Urinary bladder (tissue), 4 donors: ENCODE results near the gene CTNNBL1. TPM values are rescaled to one million over a fixed set of nuclear protein-coding genes. Genes with fewer than 3 reads are reported as not detected.

Experiments used
- DNase-seq: peaks from one replicate; pipeline ENCODE4 v3.0.0-alpha.2; 2015; ENCODE audit errors: extremely low spot score
- H3K27ac ChIP-seq: one replicate; pipeline ENCODE4 v1.5.1; 2013; ENCODE audit warnings: low read depth, mild to moderate bottlenecking, moderate library complexity
- H3K36me3 ChIP-seq: one replicate; pipeline ENCODE4 v1.6.1; 2013; ENCODE audit warnings: mild to moderate bottlenecking, moderate library complexity; ENCODE audit not compliant: insufficient read depth
- H3K4me1 ChIP-seq: one replicate; pipeline ENCODE4 v1.6.1; 2013; ENCODE audit warnings: mild to moderate bottlenecking, moderate library complexity; ENCODE audit not compliant: insufficient read depth
- H3K4me3 ChIP-seq: one replicate; pipeline ENCODE4 v1.5.1; 2013; ENCODE audit warnings: low read depth, low read length
- WGBS: extraction: QIAGEN DNeasy Blood & Tissue Kit; methylation state at CpG from one replicate; pipeline ENCODE4 v1.1.7; 2013; 5-methylcytosine and 5-hydroxymethylcytosine counted together
- polyA plus RNA-seq: library from polyadenylated mRNA; stranded (reverse); fragments of 200-250 nt; gene quantifications from one replicate; pipeline ENCODE4 v1.2.3, GENCODE V29; 2013
- total RNA-seq: library from RNA; depleted of rRNA; stranded (reverse); fragments of >200 nt; gene quantifications from one replicate; pipeline ENCODE4 v1.2.3, GENCODE V29; 2014
- donor health status: healthy with polysubstance abuse.
- donor health status: healthy.

Gene CTNNBL1
- total and polyA plus RNA-seq, 2 donors, result 22.2 to 39.3 TPM

DNA sequence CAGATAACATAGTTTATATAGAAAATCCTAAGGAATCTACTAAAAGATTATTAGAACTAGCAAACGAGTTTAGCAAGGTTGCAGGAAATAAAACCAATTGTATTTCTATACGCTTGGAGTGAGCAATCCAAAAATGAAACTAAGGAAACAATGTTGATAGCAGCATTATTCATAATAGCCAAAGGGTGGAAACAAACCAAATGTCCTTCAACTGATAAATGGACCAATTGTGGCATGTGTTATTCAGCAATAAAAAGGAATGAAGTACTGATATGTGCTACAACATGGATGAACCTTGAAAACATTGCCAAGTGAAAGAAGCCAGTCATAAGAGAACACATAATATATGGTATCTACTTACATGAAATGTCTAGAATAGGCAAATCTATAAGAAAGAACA is 108.1 kb downstream of the CTNNBL1 start:
- no peak for DNase-seq
- Histone ChIP-seq H3K4me3 (no peak overlapping the region), H3K36me3 (no peaks in the 10 kb centered on the region), H3K4me1 (no peaks in the 10 kb centered on the region), H3K27ac (no peak overlapping the region)
- WGBS, result 45% methylated on average over 2 of the region's 2 CpGs

DNA sequence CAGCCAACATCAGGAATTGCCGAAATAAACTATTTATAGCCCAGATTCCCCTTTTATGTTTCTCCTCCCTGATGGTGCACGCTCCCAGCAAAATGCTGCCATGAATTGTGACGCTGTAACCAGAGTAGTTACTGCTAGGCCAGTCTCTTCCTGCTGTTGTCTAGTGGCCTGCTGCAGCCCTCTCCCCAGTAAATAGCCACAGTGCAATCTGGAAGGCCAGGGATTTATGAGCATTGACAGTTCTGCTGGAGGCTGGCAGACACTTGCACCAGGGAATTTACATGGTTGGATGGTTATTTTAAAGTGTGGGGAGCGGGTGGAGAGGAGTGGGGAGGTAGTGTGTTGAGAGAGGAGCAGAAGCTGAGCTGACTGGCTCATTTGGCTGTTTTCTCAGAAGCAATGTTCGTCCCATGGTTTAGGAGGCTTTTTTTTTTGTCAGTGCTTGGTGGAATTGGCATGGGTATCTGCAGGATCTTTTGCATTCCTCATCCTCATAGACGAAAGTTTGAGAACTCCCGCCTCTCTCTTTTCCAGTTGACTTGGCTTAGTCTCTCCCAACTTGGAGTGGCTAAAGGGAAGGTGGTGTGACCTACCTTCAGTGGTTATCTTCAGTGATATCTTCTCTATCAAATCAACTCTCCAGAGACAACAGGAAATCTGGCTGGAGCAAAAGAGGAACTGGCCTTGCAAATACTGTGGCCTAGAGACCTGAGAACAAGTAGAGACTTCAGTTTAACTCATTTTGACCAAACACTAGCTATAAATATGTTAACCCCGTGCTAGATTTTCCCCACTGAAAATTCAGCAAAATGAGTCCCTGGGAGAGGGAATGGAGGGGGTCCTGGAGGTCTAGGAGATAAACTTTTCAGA is 109.8 kb downstream of the CTNNBL1 start:
- no peaks in the 10 kb centered on the region for H3K36me3 ChIP-seq
- 69% methylated on average over 8 of the region's 8 CpGs for WGBS
- H3K27ac ChIP-seq, result no peak overlapping the region
- no peak for DNase-seq
- H3K4me3 ChIP-seq, result no peak overlapping the region
- no peaks in the 10 kb centered on the region for H3K4me1 ChIP-seq

DNA sequence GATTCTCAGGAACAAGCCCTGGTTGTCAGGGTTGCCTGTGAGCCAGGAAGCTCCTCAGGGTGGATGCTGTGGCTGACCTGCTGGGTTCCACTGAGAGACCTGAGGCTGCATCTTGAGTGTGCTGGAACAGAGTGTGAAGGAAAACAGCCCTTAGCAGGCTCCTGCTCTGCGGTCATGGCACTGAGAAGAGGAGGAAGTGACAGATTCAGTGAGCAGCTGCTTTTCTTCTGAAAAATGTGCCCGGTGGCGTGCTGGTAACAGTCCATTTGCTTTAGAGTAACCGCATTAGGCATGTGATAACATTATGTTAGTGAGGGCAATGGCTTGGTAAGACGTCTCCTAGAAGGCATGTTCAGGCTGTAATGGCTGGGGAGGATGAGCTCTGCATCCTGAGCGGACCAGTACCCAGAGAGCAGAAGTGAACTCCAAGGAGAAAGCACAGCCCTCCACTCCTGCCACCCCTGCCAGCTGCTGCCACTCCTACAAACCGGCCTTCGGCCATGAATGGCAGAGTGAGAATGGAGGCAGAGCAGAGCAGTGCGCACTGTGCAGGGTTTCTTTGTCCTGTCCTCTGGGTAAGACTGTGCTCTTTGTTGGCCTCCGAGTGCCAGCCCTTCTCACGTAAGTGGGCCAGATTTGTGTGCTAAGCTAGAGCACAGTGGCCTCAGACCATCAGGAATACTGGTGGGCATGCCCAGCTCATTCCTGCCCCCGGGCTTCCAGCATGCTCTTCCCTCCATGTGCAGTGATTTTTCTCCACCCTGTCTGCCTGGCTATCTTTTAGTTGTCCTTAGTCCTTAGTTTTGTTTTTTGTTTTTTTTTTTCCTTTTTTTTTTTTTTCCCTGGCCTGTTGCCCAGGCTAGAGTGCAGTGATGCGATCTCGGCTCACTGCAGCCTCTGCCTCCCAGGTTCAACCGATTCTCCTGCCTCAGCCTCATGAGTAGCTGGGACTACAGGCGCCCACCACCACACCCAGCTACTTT is 111.0 kb downstream of the CTNNBL1 start:
- H3K36me3 ChIP-seq, result no peaks in the 10 kb centered on the region

DNA sequence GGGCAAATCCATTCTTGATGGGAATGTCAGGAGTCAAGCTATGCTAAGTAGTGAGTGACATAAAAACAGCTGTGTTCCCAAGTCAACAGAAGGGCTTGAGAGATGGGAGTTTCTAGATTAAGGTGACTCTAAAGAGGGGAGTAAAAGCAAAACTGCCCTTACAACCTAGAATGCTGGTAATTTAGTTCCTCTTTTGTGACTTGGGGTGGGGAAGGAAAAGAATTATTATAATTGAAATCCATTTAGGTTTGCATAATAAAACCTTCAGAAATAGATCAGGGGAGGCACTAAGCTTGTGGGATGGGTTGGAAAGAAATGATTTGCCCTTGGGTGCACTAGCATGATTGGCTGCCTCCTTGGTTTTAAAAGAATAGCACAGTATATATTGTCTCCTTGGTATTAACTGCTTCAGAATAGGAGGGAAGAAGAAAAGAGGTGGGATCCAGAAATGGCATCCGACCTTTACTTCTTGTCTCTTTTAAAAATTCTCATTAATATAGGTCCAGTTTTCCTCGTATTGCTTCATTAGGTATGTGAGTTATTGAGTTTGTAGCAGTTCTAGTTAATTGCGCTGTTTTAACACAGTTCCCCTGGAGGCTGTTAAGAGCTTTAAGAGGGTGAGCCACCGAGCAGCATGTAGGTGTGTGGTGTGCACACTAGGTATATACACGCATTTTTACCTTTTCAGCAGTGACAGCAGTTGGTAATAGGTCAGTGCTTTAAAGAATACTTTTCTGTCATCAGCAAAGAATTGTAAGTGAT is 113.8 kb downstream of the CTNNBL1 start:
- Histone ChIP-seq H3K36me3 (no peaks in the 10 kb centered on the region), H3K27ac (no peak overlapping the region), H3K4me3 (no peak overlapping the region), H3K4me1 (no peaks in the 10 kb centered on the region)
- WGBS, result 91% methylated on average over 5 of the region's 5 CpGs
- no peak for DNase-seq

More for the DNA sequence above, 111.0 kb downstream of the CTNNBL1 start:
- DNase-seq, result no peak
- WGBS, result 78% methylated on average over 16 of the region's 16 CpGs
- H3K27ac ChIP-seq, result no peak overlapping the region
- H3K4me3 ChIP-seq, result no peak overlapping the region
- no peaks in the 10 kb centered on the region for H3K4me1 ChIP-seq

DNA sequence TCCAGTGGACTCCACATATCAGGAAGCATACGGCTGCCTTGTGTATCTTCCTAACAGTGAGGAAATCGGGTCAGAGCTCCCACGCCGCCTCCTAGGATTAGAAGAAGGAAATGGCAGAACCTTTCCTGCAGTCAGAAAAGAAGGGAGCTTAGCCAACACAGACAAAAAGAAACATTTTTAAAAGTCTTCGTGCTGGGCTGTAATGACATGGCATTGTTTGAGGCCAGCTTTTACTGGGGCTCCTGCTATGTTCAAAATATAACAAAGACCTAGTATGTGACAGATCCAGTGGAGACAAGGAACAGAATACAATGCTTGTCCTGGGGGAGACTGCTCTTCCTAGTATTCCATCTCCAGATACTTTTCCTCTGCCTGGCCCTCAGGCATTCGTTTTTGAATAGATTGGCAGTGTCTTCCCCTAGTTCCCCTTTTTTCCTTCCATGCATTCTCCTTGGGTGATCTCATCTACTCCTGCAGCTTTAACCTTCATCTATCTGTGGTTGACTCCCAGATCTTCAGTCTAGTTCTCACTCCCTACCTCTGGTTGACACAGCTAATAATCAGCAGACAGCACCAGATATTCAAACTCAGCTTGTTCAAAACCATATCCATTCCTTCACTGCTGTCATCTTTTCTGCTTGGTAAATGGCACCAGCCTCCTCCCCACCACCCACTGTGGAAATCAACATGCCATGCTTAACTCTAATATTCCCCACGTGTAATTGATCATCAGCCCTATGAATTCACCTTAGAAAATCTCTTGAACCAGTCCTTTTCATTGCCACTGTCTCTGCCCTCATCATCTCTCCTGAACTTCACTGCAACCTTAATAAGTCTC is 114.6 kb downstream of the CTNNBL1 start:
- 80% methylated on average over 7 of the region's 7 CpGs for WGBS
- DNase-seq, result no peak
- no peaks in the 10 kb centered on the region for H3K36me3 ChIP-seq

DNA sequence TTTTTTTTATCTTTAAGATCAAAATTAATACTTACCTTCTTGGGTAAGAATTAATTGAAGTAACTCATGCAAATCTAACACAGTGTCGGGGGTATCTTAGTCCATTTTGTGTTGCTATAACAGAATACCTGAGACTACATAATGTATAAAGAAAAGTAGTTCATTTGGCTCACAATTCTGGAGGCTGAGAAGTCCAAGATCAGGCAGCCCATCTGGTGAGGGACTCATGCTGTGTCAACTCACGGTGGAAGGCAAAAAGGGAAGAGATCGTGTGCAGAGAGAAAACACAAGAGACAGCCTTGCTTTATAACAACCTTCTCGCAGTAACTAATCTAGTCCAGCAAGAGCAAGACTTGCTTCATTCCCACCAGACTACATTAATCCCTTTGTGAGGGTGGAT is 116.2 kb downstream of the CTNNBL1 start:
- Histone ChIP-seq H3K27ac (no peak overlapping the region), H3K4me3 (no peak overlapping the region), H3K4me1 (no peaks in the 10 kb centered on the region), H3K36me3 (no peaks in the 10 kb centered on the region)
- no peak for DNase-seq
- WGBS, result 82% methylated on average over 4 of the region's 4 CpGs

More for the DNA sequence above, 114.6 kb downstream of the CTNNBL1 start:
- H3K27ac ChIP-seq, result no peak overlapping the region
- H3K4me3 ChIP-seq, result no peak overlapping the region
- no peaks in the 10 kb centered on the region for H3K4me1 ChIP-seq

DNA sequence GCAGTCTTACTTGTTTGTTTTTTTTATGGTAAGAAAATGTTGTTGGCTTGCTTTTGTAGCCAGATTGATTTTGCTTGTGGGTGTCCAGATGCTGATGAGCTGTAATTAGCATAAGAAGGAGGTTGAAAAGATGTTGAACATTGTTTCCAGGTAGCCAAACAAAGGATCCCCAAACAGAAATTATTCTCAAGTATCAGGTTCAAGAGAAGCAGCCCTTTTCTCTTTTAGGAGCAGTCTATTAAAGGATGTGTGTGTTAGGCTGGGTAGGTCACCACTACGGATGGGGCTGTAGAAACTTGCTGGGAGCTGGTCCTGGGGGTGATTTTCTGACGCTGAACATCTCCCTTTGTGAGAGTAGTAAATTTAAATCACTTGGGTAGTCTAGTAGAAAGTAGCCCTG is 122.2 kb downstream of the CTNNBL1 start:
- Histone ChIP-seq H3K27ac (no peak overlapping the region), H3K4me1 (no peaks in the 10 kb centered on the region), H3K36me3 (no peaks in the 10 kb centered on the region), H3K4me3 (no peak overlapping the region)
- DNase-seq, result no peak
- WGBS, result 78% methylated on average over 2 of the region's 2 CpGs

DNA sequence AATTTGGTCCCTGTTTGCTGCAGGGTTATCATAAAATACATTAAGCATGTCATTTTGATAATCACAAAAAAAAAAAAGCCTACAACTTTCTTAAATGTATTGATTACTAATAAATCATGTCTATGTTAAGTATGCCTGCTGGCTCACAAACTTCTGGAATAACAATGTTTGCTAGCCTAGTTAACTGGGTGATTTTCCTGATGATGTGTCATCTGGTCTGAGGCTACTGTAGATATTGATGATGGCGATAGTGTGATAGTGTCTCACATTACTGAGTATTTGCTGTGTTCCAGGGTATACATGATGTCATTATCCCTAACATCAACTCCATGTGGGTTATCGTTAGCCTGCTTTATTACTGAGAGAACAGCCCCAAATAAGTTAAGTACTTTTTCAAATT is 122.9 kb downstream of the CTNNBL1 start:
- 73% methylated on average over 2 of the region's 2 CpGs for WGBS

DNA sequence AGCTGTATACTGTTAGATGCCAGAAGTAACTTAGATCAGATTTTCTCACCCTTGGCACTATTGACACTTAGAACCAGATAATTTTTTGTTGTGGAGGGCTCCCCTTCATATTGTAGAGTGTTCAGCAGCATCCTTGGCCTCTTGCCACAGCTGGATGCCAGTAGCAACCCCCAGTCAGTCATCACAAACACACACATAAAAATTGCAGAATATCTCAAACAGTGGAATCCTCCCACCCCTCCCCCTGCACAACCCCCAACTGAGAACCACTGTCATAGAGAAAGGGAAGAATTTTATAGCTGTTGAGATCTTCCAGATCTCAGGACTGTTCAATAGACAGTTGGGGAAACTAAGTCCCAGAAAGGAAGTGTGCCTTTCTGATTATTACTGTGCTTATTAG is 127.9 kb downstream of the CTNNBL1 start:
- no peak for DNase-seq
- H3K36me3 ChIP-seq, result no peaks in the 10 kb centered on the region
- no peak overlapping the region for H3K27ac ChIP-seq
- no peaks in the 10 kb centered on the region for H3K4me1 ChIP-seq
- no peak overlapping the region for H3K4me3 ChIP-seq

More for the DNA sequence above, 122.9 kb downstream of the CTNNBL1 start:
- no peak for DNase-seq
- Histone ChIP-seq H3K36me3 (no peaks in the 10 kb centered on the region), H3K4me3 (no peak overlapping the region), H3K27ac (no peak overlapping the region), H3K4me1 (no peaks in the 10 kb centered on the region)

DNA sequence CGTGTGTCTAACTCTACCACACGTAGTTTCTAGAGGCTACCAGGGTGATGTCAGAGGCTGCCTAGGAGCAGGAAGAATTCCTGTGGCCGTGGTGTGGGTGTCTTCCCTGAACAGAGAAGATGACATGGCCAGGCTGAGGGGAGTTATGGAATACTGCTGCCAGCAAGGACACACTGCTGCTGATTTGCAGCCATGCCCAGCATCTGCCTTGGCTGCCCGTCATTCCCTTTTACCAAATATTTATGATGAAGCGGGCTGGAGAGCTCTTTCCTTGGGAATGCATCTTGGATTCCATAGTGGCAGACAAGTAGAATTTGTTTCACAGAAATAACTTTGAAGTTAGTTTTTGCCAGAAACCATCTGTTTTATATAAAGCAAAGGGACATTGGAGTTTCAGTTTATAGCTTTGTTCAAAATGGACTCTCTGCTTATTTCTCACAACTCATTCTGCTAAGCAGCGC is 128.3 kb downstream of the CTNNBL1 start:
- Histone ChIP-seq H3K4me1 (no peaks in the 10 kb centered on the region), H3K36me3 (no peaks in the 10 kb centered on the region), H3K27ac (no peak overlapping the region), H3K4me3 (no peak overlapping the region)
- 43% methylated on average over 6 of the region's 6 CpGs for WGBS
- no peak for DNase-seq

DNA sequence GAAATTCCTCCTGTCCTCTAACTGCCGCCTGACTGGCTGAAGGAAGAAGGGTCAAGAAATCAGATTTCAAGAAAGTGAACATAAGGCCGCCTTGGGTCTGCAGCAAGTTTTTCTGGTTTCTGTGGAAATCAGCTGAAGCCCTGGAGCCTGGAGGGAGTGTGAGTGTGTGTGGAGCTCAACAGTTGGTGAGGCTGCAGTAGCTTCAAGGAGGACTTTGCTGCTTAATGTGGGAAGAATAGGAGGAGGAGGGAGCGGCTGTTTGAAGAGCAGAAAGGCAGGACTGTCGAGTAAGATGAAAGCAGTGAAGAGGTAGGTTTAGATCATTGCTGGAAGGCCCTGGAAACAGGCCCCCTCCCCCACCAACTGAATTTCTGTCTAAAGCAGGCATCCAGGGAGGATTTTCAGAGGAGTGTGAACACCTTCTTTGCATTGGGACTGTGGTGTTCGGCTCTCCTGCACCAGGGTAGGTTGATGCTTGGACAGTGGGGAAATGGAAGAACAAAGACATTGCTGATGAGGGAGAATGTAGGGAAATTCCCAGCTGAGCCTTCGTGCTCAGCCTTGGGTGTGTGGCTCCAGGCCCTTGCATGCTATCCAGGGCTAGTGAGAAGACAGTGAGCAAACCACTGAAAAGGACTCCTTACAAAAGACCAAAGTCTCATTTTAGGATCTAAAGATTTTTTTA is 129.6 kb downstream of the CTNNBL1 start:
- no peak overlapping the region for H3K4me3 ChIP-seq
- 71% methylated on average over 6 of the region's 6 CpGs for WGBS
- H3K36me3 ChIP-seq, result no peaks in the 10 kb centered on the region
- no peak for DNase-seq
- no peak overlapping the region for H3K27ac ChIP-seq
- no peaks in the 10 kb centered on the region for H3K4me1 ChIP-seq

DNA sequence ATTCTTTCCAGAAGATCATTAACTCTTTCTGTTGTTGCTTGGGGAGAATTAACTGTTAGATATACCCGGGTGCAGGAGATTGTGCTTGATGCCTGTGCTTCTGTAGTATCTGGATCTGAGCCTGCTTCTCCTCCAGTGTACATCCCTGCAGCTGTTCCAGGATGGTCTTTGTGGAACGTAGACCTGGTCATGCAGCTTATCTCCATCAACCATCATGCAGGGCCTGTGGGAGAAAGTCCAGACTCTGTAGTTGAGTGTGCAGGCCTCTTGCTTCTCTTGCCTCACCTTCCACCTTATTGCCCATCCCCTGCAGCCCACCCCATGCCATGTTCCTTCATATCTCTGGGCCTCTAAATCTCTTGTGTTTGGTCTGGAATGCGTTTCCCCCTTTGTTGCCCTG is 133.8 kb downstream of the CTNNBL1 start:
- no peaks in the 10 kb centered on the region for H3K4me1 ChIP-seq
- H3K27ac ChIP-seq, result no peak overlapping the region
- H3K36me3 ChIP-seq, result no peaks in the 10 kb centered on the region
- 91% methylated on average over 3 of the region's 3 CpGs for WGBS
- no peak for DNase-seq
- no peak overlapping the region for H3K4me3 ChIP-seq
